Erythroblast (primary cell): ENCODE measurements around the gene BSN.
A peak's percentile ranks its signal among the peaks of the same experiment; 100 is the strongest.
"Not testable (repeated sequence)": the region's sequence is repeated elsewhere in the genome, so short reads cannot be mapped to it uniquely, and the experiment has no call there.

Experiments used
- DNase-seq, 2 experiments: peaks; one replicate each; lab custom pipeline; 2025; lab: John Stamatoyannopoulos, UW
- GATA1 ChIP-seq: IDR thresholded peaks from 2 replicates; pipeline ENCODE4 v1.6.1; 2011; ENCODE audit warnings: low read depth, mild to moderate bottlenecking, control low read depth, low read length, moderate library complexity
- POLR2A ChIP-seq: IDR thresholded peaks from 2 replicates; pipeline ENCODE4 v1.6.1; 2011; ENCODE audit warnings: mild to moderate bottlenecking, low read length

BSN gene

DNA sequence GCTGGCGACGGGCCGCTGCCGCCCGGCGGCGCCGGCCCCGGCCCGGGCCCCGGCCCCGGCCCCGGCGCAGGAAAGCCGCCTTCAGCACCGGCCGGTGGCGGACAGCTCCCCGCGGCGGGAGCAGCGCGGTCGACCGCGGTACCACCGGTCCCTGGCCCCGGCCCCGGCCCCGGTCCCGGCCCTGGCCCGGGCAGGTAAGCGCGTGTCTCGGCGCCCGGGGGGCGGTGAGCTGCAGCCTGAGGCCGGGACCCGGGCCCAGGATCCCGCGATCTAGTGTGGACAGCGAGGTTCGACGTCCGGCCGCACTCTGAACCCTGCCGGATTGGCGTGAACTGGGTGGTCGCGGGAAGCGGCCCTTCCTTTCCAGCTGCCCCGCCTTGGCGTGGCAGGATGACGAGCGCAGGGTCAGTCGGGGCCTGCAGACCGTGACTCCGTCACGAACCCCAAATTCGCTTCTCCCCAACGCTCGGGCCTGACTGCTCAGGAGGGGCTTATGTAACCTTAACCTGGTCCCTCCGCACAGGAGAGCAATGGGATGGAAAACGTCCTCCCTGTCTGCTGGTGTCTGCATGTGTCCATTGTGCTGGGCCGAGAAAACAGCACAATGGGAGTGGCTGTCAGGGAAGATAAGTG is 472 bp downstream of the BSN start:
- peak; percentile 78 to 88 for DNase-seq

GRCh38 chr3:49556500-49557275 is 2.4 kb downstream of the BSN start:
- TF ChIP-seq POLR2A (no peak), GATA1 (no peak)
- DNase-seq: no peak

More for the DNA sequence above, 472 bp downstream of the BSN start:
- TF ChIP-seq POLR2A: no peak

DNA sequence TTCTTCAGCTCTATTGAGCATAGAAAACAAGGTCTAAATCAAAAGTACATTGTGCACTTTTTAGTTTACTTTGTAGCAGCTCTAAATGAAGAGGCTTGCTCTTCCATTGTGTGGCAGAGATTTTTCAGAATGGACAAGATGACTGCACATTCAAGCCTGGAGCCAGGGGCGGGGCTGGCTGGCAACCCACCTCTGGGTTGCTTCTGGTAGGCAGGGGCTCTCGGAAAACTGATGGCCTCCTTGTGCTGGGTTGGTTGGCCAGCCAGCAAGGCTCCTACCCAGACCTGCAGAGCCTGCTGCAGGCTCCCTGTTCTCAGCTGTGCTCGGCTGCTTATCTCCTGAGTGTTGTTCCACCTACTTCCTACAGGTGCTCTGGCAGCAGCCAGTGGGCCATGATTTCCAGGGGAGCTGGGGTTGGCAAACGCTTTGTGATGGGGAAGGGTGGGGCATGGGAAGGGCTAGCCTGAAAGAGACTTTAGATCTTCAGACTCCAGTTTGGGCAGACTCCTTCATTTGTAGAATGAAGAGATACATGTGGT is 8.8 kb downstream of the BSN start:
- TF ChIP-seq GATA1 (no peak), POLR2A (no peak)
- DNase-seq: no peak

DNA sequence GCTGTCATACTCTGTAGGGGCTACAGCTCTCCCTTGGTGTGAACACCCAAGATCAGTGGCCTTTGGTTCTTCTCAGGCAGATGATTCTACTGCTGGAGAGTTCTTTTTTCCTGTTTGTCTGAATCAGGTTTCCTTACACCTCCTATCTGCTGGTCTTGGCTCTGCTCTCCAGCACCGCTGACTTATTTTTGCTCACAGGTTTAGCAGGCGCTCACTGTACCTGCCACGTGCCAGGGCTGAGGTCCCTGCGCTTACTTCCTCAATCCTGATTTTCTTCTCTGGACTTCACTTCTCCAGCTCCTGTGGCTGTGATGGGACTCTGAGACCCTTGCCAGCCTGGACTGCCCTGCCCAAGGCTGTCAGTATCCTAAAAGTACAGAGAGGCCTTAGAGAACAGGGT is 9.5 kb downstream of the BSN start:
- DNase-seq: no peak
- TF ChIP-seq GATA1 (no peak), POLR2A (no peak)

DNA sequence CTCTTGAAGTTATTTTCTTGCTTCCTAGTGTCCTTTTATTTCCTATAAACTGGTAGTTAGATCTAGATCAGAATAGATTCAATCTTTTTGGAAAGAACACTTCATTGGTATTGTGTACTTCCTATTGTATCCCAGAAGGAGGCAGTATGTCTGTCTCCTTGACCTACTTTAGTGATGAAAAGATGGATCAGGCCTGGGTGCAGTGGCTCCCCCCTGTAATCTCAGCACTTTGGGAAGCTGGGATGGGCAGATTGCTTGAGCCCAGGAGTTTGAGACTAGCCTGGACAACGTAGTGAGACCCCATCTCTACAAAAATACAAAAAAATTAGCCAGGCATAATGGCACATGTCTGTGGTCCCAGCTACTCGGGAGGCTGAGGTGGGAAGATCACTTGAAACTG is 12.0 kb downstream of the BSN start:
- TF ChIP-seq GATA1 (no peak), POLR2A (no peak)
- DNase-seq: no peak

DNA sequence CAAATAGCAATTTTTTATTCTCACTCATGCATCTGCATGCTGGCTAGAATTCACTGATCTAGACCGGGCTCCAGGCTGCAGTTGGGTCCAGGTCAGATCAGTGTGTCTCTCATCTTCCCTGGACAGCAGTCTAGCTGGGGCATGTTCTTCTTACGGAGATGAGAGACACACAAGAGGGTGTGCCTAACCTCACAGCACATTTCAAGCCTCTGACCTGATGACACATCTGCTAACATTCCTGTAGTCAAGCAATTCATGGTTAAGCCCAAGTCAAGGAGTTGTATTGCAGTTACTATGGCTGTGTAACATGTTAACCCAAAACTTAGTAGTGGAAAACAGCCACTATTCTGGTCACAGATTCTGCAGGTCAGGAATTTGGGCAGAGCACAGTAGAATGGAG is 13.1 kb downstream of the BSN start:
- TF ChIP-seq GATA1 (no peak), POLR2A (no peak)
- DNase-seq: no peak

DNA sequence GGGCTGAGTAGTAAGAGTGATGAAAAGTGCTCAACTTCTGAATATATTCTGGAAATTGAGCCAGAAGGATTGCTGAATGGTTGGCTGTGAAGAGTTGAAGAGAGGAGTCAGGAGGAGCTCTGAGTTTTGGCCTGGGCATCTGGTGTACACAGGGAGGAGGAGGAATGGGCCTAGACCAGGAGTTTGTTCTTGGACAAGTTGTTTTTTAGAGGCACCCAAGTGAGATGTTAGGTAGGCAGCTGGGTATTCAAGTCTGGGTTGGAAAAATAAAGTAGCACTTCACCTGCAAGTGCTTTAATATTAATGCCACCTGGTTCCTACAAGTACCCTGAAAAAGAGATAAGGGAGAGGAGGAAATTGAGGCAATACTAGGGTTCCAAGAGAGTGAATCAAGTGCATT is 14.7 kb downstream of the BSN start:
- no peak for DNase-seq
- TF ChIP-seq GATA1 (no peak), POLR2A (no peak)

GRCh38 chr3:49570028-49570654 is 15.9 kb downstream of the BSN start:
- no peak for DNase-seq
- no peak for TF ChIP-seq POLR2A
- TF ChIP-seq GATA1: no peak

- TF ChIP-seq GATA1: no peak
- no peak for TF ChIP-seq POLR2A
- DNase-seq: no peak
Measured at GRCh38 chr3:49582177-49582576, 27.9 kb downstream of the BSN start.

GRCh38 chr3:49585261-49585755 is 31.0 kb downstream of the BSN start:
- DNase-seq: not testable (repeated sequence)

- TF ChIP-seq GATA1: no peak
- no peak for TF ChIP-seq POLR2A
- DNase-seq: no peak
Measured at GRCh38 chr3:49591615-49592014, 37.3 kb downstream of the BSN start.

DNA sequence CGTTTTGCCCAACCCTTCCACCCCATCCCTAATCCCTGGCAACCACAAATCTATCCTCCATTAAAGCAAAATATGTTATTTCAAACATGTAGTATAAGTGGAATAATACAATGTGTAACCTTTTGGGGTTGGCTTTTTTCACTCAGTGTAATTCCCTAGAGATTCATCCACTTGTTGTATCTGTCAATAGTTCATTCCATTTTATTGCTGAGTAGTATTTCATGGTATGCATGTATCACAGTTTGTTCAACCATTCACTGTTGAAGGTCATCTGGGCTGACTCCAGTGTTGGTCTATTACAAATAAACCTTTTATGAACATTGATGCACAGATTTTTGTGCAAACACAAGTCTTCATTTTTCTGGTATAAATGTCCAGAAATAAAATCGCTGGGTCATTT is 38.8 kb downstream of the BSN start:
- no peak for DNase-seq
- no peak for TF ChIP-seq GATA1
- no peak for TF ChIP-seq POLR2A

- TF ChIP-seq POLR2A (no peak), GATA1 (no peak)
- DNase-seq: no peak
Measured at GRCh38 chr3:49600781-49601180, 46.5 kb downstream of the BSN start.
